Adrenal gland (tissue), 12 donors: ENCODE results near the gene CNN3. TPM values are rescaled to one million over a fixed set of nuclear protein-coding genes. Genes with fewer than 3 reads are reported as not detected.

ENCODE experiments used
- DNase-seq, 7 donors: peaks; one replicate each; pipeline ENCODE4 v3.0.0-alpha.2; 2019 to 2020
- H3K27ac ChIP-seq, 5 donors: fragments of 200-600 bp; sonication (generic) in 4 of 5; 1 replicate in 3 of 5; 2 replicates in 2 of 5; pipeline versions ENCODE4 v1.5.1 to v1.8.0; 2016 to 2020; ENCODE audit warnings: mild to moderate bottlenecking in 1 of 5
- H3K27me3 ChIP-seq: fragments of 200-600 bp; 2 replicates; pipeline ENCODE4 v1.8.0; 2021
- H3K36me3 ChIP-seq, 2 donors: fragments of 200-600 bp; replicated peaks in 1 of 2; 1 replicate in 1 of 2; 2 replicates in 1 of 2; pipeline versions ENCODE4 v1.5.1 to v1.8.0; 2018 to 2022
- H3K4me1 ChIP-seq, 2 donors: fragments of 200-600 bp; replicated peaks in 1 of 2; 1 replicate in 1 of 2; 2 replicates in 1 of 2; pipeline versions ENCODE4 v1.5.1 to v1.8.0; 2018 to 2021
- H3K4me3 ChIP-seq, 4 donors: fragments of 200-600 bp; sonication (generic) in 3 of 4; one replicate each; pipeline ENCODE4 v1.5.1; 2016 to 2018
- H3K9me3 ChIP-seq, 3 donors: fragments of 200-600 bp; sonication (generic) in 1 of 3; replicated peaks in 1 of 3; 1 replicate in 2 of 3; 2 replicates in 1 of 3; pipeline versions ENCODE4 v1.5.1 to v1.8.0; 2016 to 2021
- CTCF ChIP-seq, 6 experiments: fragments of 450-650 bp in 4 of 6; fragments of 200-600 bp in 2 of 6; sonication (generic) in 1 of 6; IDR thresholded peaks; 1 replicate in 5 of 6; 2 replicates in 1 of 6; pipeline versions ENCODE4 v1.5.1 to v1.8.0; 2016 to 2021; ENCODE audit warnings: antibody characterized with exemption in 6 of 6, mild to moderate bottlenecking in 2 of 6, moderate library complexity in 1 of 6
- POLR2A ChIP-seq, 2 donors: fragments of 450-650 bp; IDR thresholded peaks; one replicate each; pipeline ENCODE4 v1.6.1; 2017; ENCODE audit warnings: antibody characterized with exemption in 2 of 2, mild to moderate bottlenecking in 2 of 2, moderate library complexity in 1 of 2
- WGBS, 4 donors: extraction: QIAGEN DNeasy Blood & Tissue Kit in 2 of 4; methylation state at CpG; one replicate each; pipeline versions ENCODE4 v1.1.5 to v1.1.7; 2013 to 2017; 5-methylcytosine and 5-hydroxymethylcytosine counted together
- intact Hi-C, 2 donors: fragments of 100-400 bp; cut with DNase I; formaldehyde crosslinking; loops; one replicate each; pipeline versions ENCODE4 v1.14.1 to v1.15.0; 2022 to 2023
- polyA plus RNA-seq, 3 donors: library from polyadenylated mRNA; stranded (reverse); fragments of 200-250 nt in 2 of 3; fragments of 350-450 nt in 1 of 3; fragmentation: Illumina TruSeq in 1 of 3; extraction: RNeasy Lipid Tissue Mini Kit (QIAGEN cat#74804) in 1 of 3; gene quantifications; one replicate each; pipeline ENCODE4 v1.2.3, GENCODE V29; 2013 to 2014
- total RNA-seq, 9 donors: library from RNA; depleted of rRNA in 4 of 9; stranded (reverse); fragments of >200 nt in 4 of 9; fragments of 120-200 nt in 1 of 9; fragmentation: NEBNext Ultra II Directional in 1 of 9; extraction: Animal tissue kit (Norgen Biotek cat#: 25700) in 1 of 9; gene quantifications; one replicate each; pipeline versions ENCODE4 v1.1.0 to v1.2.4, GENCODE V29; 2013 to 2023
- donor health status: healthy with polysubstance abuse.
- donor health status: Bipolar disorder and iron deficiency.
- donor health status: DM: yes; HTN: yes; CAD: no.
- donor health status: DM: no; HTN: no; CAD: no.
- donor health status: DM: no; HTN: no; CAD: no.
- donor health status: DM: yes; HTN: yes; CAD: no.

Gene CNN3
- total and polyA plus RNA-seq, 12 donors: 97.3 to 766 (median 412) TPM

- no peak overlapping the region for H3K4me3 ChIP-seq
- WGBS, 4 donors: 70 to 98% (median 97%) methylated on average over 2 of the region's 2 CpGs
- TF ChIP-seq CTCF (IDR thresholded peaks at IDR 0.05) (no peak), POLR2A (IDR thresholded peaks at IDR 0.05) (no peak)
- peaks cover 62 to 87% of the 10 kb centered on the region in 2 donors for H3K4me1 ChIP-seq
- intact Hi-C loops: no loop called here
- no peaks in the 10 kb centered on the region for H3K9me3 ChIP-seq
- H3K27ac ChIP-seq: no peak overlapping the region
- peaks cover 0 to 17% of the 10 kb centered on the region in 2 donors for H3K36me3 ChIP-seq
- no peaks in the 10 kb centered on the region for H3K27me3 ChIP-seq
- no peak for DNase-seq
Observed at GRCh38 chr1:94908965-94909364, 17.9 kb downstream of the CNN3 start.

GRCh38 chr1:94908190-94908589 lies 18.7 kb downstream of the CNN3 start:
- intact Hi-C loops: no loop called here
- H3K27ac ChIP-seq: peak overlapping the region in 1 of 5 donors; percentile 23
- peaks cover 0 to 17% of the 10 kb centered on the region in 2 donors for H3K36me3 ChIP-seq

GRCh38 chr1:94907136-94907535 lies 19.8 kb downstream of the CNN3 start:
- H3K4me3 ChIP-seq: no peak overlapping the region
- no peaks in the 10 kb centered on the region for H3K9me3 ChIP-seq
- TF ChIP-seq CTCF (IDR thresholded peaks at IDR 0.05) (no peak), POLR2A (IDR thresholded peaks at IDR 0.05) (no peak)
- peaks cover 53 to 71% of the 10 kb centered on the region in 2 donors for H3K4me1 ChIP-seq
- no peak overlapping the region for H3K27ac ChIP-seq
- intact Hi-C loops: no loop called here
- whole genome bisulfite sequencing, 4 donors: 29 to 44% (median 36%) methylated on average over 3 of the region's 3 CpGs
- peaks cover 0 to 24% of the 10 kb centered on the region in 2 donors for H3K36me3 ChIP-seq
- no peaks in the 10 kb centered on the region for H3K27me3 ChIP-seq
- no peak for DNase-seq

More at GRCh38 chr1:94908190-94908589, 18.7 kb downstream of the CNN3 start:
- no peak for DNase-seq
- 94 to 96% (median 95%) methylated on average over 7 of the region's 7 CpGs for WGBS, 4 donors
- Histone ChIP-seq H3K4me3 (no peak overlapping the region), H3K9me3 (no peaks in the 10 kb centered on the region), H3K27me3 (no peaks in the 10 kb centered on the region), H3K4me1 (peaks cover 58 to 82% of the 10 kb centered on the region in 2 donors)
- TF ChIP-seq POLR2A (IDR thresholded peaks at IDR 0.05) (no peak), CTCF (IDR thresholded peaks at IDR 0.05) (no peak)

GRCh38 chr1:94906382-94906781 lies 20.5 kb downstream of the CNN3 start:
- no peaks in the 10 kb centered on the region for H3K9me3 ChIP-seq
- H3K4me1 ChIP-seq: peaks cover 51 to 70% of the 10 kb centered on the region in 2 donors
- intact Hi-C loops: no loop called here
- H3K27me3 ChIP-seq: no peaks in the 10 kb centered on the region
- WGBS, 4 donors: 62 to 72% (median 68%) methylated on average over 5 of the region's 5 CpGs
- peak overlapping the region in 1 of 5 donors; percentile 15 for H3K27ac ChIP-seq
- no peak overlapping the region for H3K4me3 ChIP-seq
- peaks cover 0 to 32% of the 10 kb centered on the region in 2 donors for H3K36me3 ChIP-seq
- no peak for DNase-seq
- TF ChIP-seq CTCF (IDR thresholded peaks at IDR 0.05): no peak
- TF ChIP-seq POLR2A (IDR thresholded peaks at IDR 0.05): no peak
